Testis (tissue), 2 donors: ENCODE data around the gene STEAP3.

Experiments used
- CTCF ChIP-seq, 3 experiments: fragments of 450-650 bp in 2 of 3; fragments of 200-600 bp in 1 of 3; sonication (generic) in 1 of 3; IDR thresholded peaks; one replicate each; pipeline ENCODE4 v1.5.1; 2016 to 2019; ENCODE audit warnings: antibody characterized with exemption in 3 of 3, mild to moderate bottlenecking in 2 of 3, moderate library complexity in 1 of 3
- POLR2A ChIP-seq: fragments of 450-650 bp; IDR thresholded peaks from one replicate; pipeline ENCODE4 v1.6.1; 2017; ENCODE audit warnings: antibody characterized with exemption, mild to moderate bottlenecking, moderate library complexity

- TF ChIP-seq POLR2A = no peak
- TF ChIP-seq CTCF (IDR thresholded peaks at IDR 0.05) = no peak
Measured at GRCh38 chr2:119230219-119231185, 6.9 kb downstream of the STEAP3 start.
